Adrenal gland (tissue), 5 donors: ENCODE measurements around the gene CDV3.

Source experiments
- POLR2A ChIP-seq, 2 donors: fragments of 450-650 bp; IDR thresholded peaks; one replicate each; pipeline ENCODE4 v1.6.1; 2017; ENCODE audit warnings: antibody characterized with exemption in 2 of 2, mild to moderate bottlenecking in 2 of 2, moderate library complexity in 1 of 2
- TF ChIP-seq, protein P1 (sequence below), 6 experiments: fragments of 450-650 bp in 4 of 6; fragments of 200-600 bp in 2 of 6; sonication (generic) in 1 of 6; IDR thresholded peaks; 1 replicate in 5 of 6; 2 replicates in 1 of 6; pipeline versions ENCODE4 v1.5.1 to v1.8.0; 2016 to 2021; ENCODE audit warnings: antibody characterized with exemption in 6 of 6, mild to moderate bottlenecking in 2 of 6, moderate library complexity in 1 of 6
- donor health status: DM: no; HTN: no; CAD: no.

DNA sequence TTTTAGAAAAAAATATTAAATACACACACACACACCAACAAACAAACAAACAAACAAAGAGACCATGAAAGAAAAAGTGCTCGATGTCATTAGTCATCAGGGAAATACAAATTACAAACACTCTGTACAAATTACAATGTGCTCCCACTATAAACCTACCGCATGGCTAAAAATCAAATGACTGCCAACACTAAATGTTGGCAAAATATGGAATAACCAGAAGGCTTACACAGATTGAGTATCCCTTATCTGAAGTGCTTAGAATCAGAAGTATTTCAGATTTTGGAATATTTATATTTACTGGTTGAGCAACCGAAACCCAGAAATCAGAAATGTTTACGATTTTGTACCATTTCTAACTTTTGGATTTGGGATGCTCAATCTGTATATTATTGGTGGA is 33.4 kb downstream of the CDV3 start:
- no peak for TF ChIP-seq POLR2A (IDR thresholded peaks at IDR 0.05)
- TF ChIP-seq, protein P1, sequence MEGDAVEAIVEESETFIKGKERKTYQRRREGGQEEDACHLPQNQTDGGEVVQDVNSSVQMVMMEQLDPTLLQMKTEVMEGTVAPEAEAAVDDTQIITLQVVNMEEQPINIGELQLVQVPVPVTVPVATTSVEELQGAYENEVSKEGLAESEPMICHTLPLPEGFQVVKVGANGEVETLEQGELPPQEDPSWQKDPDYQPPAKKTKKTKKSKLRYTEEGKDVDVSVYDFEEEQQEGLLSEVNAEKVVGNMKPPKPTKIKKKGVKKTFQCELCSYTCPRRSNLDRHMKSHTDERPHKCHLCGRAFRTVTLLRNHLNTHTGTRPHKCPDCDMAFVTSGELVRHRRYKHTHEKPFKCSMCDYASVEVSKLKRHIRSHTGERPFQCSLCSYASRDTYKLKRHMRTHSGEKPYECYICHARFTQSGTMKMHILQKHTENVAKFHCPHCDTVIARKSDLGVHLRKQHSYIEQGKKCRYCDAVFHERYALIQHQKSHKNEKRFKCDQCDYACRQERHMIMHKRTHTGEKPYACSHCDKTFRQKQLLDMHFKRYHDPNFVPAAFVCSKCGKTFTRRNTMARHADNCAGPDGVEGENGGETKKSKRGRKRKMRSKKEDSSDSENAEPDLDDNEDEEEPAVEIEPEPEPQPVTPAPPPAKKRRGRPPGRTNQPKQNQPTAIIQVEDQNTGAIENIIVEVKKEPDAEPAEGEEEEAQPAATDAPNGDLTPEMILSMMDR (IDR thresholded peaks at IDR 0.05) = no peak
